Mammary epithelial cell (primary cell): Measurements from ENCODE around the gene SERPINB7.
A peak's percentile ranks its signal among the peaks of the same experiment; 100 is the strongest.

ENCODE experiments used
- CTCF ChIP-seq, 2 donors: IDR thresholded peaks in 1 of 2; conservative IDR thresholded peaks in 1 of 2; 2 replicates each; pipeline ENCODE4 v1.5.1; 2011 to 2012; ENCODE audit warnings: inconsistent platforms in 2 of 2, low read length in 2 of 2, mild to moderate bottlenecking in 2 of 2, control low read depth in 1 of 2, low read depth in 1 of 2; ENCODE audit not compliant: insufficient read depth in 1 of 2; ENCODE audit errors: extremely low read depth in 1 of 2
- EZH2 ChIP-seq: IDR thresholded peaks from 2 replicates; pipeline ENCODE4 v1.6.1; 2012; ENCODE audit warnings: low read length, inconsistent platforms, borderline replicate concordance

GRCh38 chr18:63823516-63824219 lies 48.5 kb downstream of the SERPINB7 start:
- TF ChIP-seq CTCF (conservative IDR thresholded peaks at IDR 0.05 in 1 of 2, IDR thresholded peaks at IDR 0.05 in 1 of 2; ENCODE audit: extremely low read depth in 1 of 2, insufficient read depth in 1 of 2, low read depth in 1 of 2, low read length in 2 of 2) (peak; percentile 22 to 47), EZH2 (no peak)
